Posterior vena cava (tissue), 2 donors: ENCODE measurements around the gene ROPN1L. TPM values are rescaled to one million over a fixed set of nuclear protein-coding genes. Genes with fewer than 3 reads are reported as not detected.
"Not testable (repeated sequence)": the region's sequence is repeated elsewhere in the genome, so short reads cannot be mapped to it uniquely, and the experiment has no call there.

Experiments
- DNase-seq: peaks from one replicate; pipeline ENCODE4 v3.0.0-alpha.2; 2020; ENCODE audit warnings: low spot score
- intact Hi-C, 2 donors: fragments of 100-400 bp; cut with DNase I; formaldehyde crosslinking; loops; one replicate each; pipeline versions ENCODE4 v1.14.1 to v1.14.2; 2022 to 2023
- total RNA-seq, 2 donors: library from RNA; stranded (reverse); fragmentation: NEBNext Ultra II Directional; extraction: Animal tissue kit (Norgen Biotek cat#: 25700); gene quantifications; one replicate each; pipeline ENCODE4 v1.2.1, GENCODE V29; 2021
- donor health status: DM: yes; HTN: yes; CAD: no.
- donor health status: DM: yes; HTN: yes; CAD: no.

Gene ROPN1L
- total RNA-seq, 2 donors from 2014 or later = 0.67 TPM; not detected in 1

DNA sequence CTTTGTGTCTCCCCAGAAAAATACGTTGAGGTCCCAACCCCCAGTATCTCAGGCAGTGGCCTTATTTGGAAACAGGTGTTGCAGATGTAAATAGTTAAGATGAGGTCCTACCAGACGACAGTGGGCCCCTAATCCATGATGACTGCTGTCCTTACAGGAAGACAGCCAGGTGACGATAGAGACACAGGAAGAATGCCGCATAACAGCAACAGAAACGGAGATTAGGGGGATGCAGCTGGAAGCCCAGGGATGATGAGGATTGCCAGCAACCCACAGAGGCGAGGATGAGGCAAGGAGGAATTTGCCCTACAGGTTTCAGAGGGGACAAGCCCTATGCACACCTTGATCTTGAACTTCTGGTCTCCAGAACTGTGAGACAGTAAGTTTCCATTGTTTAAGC is 46.5 kb downstream of the ROPN1L start:
- intact Hi-C loops = no loop called here
- no peak for DNase-seq

DNA sequence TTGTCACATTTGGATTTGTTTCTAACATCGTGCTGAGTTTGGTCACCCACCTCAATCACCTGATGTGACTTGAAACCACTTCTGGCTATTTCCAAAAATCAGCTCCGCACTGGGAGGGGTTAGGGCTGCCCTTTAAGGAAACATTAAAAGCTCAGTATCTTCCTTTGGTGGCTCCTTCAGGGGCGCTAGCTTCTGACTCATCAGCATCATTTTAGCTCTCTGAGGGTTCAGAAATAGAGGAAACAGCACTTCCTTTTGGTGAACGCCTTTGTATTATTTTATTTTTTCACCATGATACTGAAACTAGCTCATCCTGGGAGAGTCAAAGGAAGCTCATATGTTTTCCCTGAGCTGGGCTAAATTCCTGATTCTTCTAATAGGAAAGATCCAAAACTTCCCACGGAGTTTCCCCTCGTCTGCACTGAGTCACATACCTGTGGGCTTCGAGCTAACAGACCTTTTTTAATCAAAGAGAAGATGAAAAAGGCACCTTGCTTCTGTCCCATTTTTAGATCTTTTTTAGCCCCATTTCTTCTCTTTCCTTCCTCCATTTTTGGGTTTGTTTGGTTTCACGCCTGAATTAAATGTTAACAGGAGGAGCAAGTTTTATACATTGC is 48.2 kb downstream of the ROPN1L start:
- intact Hi-C loops = no loop called here
- no peak for DNase-seq

DNA sequence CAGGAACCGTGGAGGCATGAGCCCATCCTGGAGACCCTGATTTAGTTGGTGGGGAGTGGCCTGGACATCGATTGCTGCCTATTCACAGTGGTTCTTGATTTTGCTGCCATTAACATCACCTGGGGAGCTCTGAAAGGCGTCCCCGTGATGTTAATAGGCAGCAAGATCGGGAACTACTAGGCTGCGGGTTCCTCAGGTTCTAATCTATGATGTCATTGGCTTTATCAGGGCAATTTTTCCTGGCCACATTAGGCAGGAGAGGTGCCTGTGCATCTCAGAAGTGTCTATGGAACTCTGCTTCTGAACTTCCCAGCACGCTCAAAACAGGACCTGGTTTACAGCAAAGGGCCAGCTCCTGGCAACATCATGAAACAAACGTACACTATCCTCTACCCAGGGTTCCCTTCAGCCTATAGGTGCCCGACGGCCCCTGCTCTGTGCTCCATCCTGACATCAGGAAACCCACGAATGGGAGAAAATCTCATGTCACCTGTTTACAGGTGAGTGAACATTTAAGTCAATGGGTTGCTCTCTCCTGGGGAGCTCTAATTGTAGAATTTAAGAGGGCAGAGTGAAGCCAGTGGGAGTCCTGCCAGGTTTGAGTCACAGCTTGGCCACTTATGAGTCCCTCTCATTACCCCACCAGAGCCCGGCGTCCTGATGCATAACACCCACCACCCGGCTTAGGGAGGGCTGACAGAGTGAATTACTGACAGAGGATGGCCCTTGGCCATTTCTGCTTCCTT is 49.4 kb downstream of the ROPN1L start:
- intact Hi-C loops = no loop called here
- no peak for DNase-seq

DNA sequence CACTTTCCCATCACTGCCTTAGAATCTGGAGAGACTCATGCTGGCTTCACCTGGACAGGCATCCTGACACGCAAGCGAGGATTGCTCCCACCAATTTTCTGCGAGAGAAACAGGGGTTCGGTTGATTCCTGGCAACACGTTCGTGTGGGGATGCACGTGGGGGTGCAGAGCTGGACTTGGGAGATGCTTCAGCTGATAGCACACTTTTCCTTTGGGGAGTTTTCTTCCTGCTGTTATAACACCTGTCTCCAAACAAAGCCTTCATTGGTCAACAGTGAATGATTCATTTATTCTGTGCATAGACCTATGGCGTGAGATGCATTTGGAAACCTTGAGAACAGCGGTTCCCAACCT is 50.0 kb downstream of the ROPN1L start:
- DNase-seq = no peak
- intact Hi-C loops = no loop called here

DNA sequence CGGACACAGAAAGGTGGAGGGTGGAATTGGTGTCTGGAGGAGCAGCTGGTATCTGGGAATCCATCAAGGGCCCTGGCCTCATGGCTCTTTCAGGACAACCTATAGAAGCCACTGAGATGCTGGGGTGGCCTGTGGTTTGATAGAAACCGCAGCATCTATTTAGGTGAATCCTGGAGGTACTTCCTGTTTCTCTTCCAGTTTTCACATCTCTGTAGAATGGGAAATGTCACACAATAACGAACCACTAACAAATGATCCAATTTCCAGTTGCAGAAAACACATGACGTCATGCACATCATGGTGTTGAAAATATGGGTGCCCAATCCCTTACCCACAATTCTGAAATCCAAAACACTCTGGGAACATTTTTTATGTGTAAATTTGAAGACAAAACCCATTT is 52.2 kb downstream of the ROPN1L start:
- DNase-seq = peak; percentile 22
- intact Hi-C loops = no loop called here

DNA sequence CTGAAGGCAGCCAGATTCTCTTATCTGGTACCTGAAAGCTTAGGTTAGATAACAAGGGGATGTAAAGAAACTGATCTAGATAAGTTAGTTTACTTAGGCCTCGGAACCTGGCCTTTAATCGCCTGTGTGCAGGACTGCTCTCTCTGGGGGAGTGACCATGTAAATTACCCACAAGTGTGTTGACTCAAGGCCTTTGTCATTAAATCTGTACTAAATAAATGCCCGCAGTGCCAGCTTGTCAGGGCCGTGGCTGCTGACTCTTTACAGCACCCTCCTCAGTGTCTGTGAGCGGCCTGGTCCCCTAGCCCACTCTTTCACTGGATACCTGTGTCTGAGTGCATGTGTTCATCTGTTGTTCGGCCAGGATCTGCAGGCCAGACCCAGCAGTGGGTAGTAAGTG is 52.8 kb downstream of the ROPN1L start:
- peak; percentile 47 for DNase-seq
- intact Hi-C loops = not testable (repeated sequence)

DNA sequence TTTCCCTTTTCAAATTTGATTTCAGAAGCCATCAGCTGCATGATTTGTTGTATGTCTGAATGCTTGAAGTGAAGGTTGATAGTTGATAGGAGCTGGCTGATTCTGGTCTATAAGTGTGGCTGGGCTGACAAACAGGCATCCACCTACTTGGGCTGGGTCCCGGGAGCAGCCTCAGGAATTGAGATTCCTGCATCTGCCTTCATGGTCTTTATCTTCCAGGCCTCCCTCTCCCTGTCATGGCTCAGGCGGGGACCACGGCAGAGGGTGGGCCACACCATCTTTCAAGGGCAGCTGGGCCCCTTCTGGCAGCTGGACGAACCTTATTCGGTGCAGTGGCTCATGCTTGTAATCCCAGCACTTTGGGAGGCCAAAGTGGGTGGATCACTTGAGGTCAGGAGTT is 55.9 kb downstream of the ROPN1L start:
- intact Hi-C loops = no loop called here
- DNase-seq = no peak

DNA sequence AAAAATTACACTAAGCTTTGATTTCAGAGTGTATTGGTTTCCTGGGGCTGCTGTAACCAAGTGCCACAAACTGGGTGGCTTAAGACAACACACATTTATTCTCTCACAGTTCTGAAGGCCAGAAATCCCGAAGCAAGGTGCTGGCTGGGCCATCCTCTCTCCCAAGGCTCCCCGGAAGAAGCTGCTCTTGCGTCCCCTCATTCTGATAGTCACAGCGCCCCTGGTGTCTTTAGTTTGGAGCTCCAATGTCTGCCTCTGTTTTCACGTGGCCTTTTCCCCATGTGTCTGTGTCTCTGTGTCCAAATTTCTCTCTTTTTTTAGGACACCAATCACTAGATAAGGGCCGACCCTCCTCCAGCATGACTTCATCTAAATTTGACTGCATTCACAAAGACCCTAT is 56.7 kb downstream of the ROPN1L start:
- no peak for DNase-seq

DNA sequence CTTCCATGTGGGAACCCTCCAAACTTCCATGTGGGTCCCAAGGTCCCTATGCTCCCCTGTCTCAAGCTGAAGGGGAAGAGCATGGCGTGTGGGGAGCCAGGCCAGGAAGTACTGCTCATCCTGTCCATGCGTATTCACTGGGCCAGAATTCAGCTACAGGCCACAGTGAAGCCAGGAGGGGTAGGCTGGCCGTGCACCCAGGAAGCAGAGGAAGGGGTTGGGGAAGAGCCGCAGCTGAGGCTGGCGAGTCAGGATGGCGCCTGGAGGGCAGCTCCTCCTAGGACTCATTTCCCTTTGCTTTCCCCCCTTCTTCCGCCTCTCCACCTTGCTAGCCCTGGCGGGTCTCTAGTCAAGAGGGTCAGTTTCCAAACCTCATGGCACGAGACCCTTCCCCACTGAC is 57.4 kb downstream of the ROPN1L start:
- DNase-seq = no peak
- intact Hi-C loops = no loop called here

More for the DNA sequence above, 56.7 kb downstream of the ROPN1L start:
- intact Hi-C loops = no loop called here

DNA sequence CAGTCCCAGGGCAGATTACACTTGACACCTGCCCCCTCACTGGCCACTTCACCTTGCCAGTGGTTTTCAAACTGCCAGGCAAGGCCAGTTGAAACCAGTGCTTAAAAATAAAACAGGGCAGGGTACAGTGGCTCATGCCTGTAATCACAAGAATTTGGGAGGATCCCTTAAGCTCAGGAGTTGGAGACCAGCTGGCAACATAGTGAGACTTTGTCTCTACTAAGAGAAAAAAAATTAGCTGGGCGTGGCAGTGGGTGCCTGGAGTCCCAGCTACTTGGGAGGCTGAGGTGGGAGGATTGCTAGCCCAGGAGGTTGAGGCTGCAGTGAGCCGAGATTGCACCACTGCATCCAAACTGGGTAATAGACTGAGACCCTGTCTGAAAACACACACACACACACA is 58.1 kb downstream of the ROPN1L start:
- peak; percentile 32 for DNase-seq
- intact Hi-C loops = no loop called here

DNA sequence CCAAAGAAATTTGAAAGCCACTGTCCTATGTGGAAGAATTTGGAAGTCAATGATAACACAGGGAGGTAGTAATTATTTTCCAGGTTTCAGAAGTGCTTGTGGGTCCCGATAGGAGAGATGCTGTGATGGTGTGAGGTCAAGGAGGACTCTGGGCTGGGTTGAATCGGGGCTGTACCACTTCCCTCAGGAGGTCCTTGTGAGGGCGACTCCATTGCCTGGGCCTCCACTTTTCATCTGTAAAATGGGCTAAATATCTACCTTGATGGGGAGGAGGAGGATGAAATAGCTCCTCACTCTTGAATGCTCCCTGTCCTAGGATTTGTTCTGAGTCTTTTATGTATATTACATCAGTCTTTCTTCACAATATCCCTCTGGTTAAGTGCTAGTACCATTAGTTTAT is 59.0 kb downstream of the ROPN1L start:
- DNase-seq = no peak
- intact Hi-C loops = loop anchor here in 1 of 2 donors (1.0 kb wide), 1 partner anchor 23 kb away; no protein-coding TSS in a partner anchor

DNA sequence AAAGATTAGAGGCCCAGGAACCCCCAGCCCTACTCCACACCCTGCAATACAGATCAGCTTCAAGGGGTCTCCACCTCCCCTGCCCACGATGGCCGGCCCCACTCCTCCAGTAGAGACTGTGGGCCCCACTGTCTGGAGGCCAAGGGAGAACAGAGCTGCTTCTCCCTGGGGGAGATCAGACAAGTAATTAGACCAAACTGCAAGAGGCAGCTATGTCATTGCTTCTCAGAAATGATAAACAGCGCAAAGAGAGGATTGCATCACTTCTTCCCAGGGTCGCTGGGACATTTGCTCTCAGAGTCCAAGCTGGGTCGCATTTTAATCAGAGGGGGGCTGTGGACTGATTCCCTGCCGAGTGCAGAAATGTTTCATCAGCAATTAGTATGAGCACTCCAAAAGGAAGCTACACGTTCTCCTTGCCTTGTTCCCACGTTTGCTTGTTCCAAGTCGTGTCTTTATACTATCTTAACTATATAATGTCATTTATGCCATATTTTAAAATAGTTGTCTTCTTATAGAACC is 59.9 kb downstream of the ROPN1L start:
- intact Hi-C loops = loop anchor here in 1 of 2 donors (1.0 kb wide), 1 partner anchor 24 kb away; no protein-coding TSS in a partner anchor
- DNase-seq = no peak

DNA sequence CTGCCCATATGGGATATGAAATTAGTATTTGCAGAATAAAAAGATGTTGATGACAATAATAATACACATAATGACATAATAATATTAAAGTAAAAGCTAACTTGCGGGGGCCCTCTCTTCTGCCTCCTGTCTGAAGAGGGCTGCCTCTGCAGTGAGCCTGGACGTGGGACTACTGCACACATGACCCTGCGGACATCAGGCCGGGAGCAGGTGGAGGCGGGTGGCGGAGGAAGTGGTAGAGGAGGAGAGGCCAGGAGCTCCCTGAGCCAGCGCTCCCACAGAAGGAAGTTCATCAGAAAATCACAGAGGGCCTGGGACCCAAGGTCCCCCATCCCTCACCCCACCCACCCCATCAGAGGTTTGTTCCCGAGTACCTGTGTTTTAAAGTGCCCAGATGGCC is 60.5 kb downstream of the ROPN1L start:
- no peak for DNase-seq
- intact Hi-C loops = no loop called here

DNA sequence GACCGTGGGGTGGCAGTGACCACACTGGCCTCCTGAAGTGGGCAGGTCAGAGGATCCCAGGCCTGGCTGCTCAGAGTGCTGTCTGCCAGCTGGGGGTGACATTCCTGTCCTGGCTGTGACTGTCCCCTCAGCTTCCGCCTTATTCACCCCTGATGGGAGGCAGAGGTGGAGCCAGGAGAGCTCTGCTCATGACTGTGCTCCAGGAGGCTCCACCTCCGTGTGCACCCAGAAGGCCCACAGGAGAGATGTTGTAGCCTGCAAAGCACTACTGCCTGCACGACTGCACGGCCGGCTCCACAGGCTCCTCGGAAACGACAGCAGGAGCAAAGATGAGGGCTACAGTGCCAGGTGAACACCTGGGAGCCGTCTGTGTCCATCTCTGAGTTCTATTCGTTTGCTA is 60.9 kb downstream of the ROPN1L start:
- DNase-seq = no peak
- intact Hi-C loops = no loop called here

DNA sequence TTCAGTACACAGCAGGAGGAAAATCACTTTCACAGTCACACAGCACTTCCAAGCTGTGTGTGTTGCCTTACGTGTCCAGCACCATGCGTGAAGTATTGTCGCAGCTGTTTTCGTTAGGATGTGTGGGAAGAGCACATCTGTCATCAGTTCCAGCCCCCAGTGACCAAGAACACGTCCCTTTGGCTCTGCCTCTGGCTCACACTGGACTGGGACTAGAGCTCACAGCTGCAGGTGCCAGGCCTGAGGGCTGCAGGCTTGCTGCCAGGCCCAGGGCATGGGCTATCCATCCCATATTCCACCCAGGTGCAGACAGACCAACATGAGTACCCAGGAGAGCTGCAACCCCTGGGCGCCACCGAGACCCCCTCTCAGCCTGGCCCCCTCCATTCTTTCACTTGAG is 61.6 kb downstream of the ROPN1L start:
- intact Hi-C loops = no loop called here
- DNase-seq = no peak

DNA sequence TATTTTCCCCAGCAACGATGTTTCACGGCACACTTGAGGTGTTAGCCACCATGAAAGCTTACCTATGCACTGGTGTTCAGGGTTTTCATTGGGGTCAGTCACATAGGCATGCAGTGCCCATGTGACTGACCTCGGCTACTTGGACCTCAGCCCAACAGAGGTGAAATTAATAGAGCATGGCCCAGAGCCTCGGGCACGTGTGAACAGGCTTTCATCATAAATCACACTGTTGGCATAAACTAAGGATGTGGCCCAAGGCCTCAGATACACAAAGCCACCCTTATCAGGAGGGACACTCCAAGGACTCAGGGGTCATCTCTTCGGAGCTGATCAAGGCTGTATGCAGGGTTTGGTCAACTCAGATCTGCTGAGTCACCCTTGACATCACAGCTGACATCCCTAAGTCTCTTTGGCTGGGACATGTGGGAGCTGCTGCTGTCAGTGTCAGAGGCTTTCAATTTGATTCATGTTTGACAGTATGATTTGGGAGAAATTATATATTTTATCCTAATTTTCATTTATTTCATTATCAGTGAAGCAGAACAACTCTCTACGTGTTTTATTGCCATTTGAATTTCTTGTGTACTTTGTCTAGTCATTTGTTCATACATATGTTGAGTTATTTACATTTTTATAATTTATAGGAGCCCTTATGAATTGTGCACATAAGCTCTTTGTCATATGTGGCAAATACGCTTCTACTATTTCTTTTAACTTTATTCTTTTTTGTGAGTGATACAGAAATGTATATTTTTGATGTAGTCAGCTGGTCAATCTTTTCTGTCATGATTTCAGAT is 62.5 kb downstream of the ROPN1L start:
- intact Hi-C loops = no loop called here
- no peak for DNase-seq

DNA sequence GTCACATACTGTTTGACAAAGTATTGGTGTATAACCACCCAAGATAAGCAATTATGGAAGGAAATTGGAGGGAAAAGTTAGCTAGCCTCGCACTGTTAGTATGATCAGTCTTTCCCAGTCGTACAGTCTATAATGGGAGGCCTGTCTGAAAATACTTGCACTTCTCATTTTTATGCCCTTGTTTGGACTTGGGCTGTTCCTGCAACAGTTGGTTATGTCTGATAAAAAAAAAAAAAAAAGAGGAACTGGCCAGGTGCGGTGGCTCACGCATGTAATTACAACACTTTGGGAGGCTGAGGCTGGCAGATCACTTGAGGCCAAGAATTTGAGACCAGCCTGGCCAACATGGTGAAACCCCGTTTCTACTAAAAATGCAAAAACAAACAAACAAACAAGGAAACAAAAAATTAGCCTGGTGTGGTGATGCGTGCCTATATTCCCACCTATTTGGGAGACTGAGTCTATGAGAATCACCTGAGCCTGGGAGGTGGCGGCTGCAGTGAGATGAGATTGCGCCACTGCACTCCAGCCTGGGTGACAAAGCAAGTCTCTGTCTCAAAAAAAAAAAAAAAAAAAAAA is 63.9 kb downstream of the ROPN1L start:
- no peak for DNase-seq
- intact Hi-C loops = no loop called here

DNA sequence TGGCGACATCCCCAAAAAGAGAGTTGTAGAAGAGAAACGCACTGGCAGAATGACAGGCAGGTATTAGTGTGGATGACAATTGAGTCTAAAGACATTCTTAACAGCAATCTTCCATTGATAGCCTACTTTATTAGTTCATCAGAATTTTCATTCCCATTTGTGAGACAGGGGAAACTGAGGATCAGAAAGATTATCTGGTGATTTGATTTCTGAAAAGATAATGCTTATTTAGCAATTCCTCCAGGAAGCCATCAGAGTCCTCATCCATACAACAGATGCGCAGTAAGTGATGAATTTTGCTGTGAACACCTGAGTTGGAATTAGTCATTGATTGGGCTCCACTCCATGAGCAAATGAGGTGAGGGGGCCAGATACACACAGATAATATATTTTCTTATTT is 64.9 kb downstream of the ROPN1L start:
- no peak for DNase-seq
- intact Hi-C loops = no loop called here

DNA sequence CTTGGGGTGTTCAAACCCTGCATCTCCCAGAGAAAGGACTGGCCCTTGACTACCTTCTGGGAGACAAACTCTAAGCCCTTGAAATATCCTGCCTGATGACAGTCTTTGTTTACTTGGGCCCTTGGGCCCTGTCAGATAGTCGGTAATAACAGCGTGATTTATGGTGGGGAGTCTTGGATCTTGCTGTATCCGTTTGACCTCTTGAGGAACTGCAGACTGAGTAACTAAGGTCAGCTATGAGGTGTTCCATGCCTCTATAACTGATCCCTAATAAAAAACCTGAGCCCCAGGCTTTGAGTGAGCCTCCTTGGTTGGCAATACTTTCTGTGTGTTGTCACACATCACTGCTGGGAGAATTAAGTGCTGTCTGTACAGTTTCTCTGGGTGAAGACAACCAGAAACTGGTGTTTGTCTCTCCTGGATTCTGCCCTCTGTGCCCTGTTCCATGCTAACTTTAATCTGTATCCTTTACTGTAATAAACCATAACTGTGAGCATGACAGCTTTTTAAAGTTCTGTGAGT is 66.0 kb downstream of the ROPN1L start:
- no peak for DNase-seq
- intact Hi-C loops = no loop called here

DNA sequence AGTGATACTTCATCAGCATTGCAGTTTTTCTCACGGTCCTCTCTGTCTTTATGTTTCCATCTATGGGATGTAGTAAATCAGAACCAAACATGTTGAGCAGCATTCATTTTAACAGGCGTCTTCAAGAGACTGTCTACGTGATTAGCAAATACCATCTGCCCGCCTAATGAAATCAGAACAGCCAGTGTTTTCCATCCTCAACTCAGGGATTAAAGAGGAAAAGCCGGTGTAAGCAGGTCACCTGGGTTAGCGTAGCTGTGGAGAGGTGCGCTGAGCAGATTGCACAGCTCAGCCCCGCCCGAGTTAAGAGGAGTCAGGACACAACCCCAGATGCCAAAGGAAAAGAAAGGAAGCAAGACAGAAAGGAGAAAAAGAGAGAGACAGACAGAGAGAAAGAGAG is 67.9 kb downstream of the ROPN1L start:
- intact Hi-C loops = no loop called here
- DNase-seq = no peak
